Osteocyte (in vitro differentiated cells): Measurements from ENCODE around the gene IKZF4. TPM values are rescaled to one million over a fixed set of nuclear protein-coding genes. Genes with fewer than 3 reads are reported as not detected.
"Not testable (repeated sequence)": the region's sequence is repeated elsewhere in the genome, so short reads cannot be mapped to it uniquely, and the experiment has no call there.

Source experiments
- DNase-seq: peaks from one replicate; pipeline ENCODE4 v3.0.0; 2021; ENCODE audit warnings: mixed read lengths; ENCODE audit not compliant: unreplicated experiment; ENCODE audit errors: extremely low spot score
- H3K27ac Mint-ChIP-seq: one replicate; pipeline ENCODE4 v1.8.0; 2021; ENCODE audit warnings: mild to moderate bottlenecking, mixed read lengths; ENCODE audit not compliant: unreplicated experiment
- H3K27me3 Mint-ChIP-seq: one replicate; pipeline ENCODE4 v1.8.0; 2021; ENCODE audit warnings: mixed read lengths; ENCODE audit not compliant: unreplicated experiment
- H3K36me3 Mint-ChIP-seq: one replicate; pipeline ENCODE4 v1.8.0; 2021; ENCODE audit warnings: mixed read lengths; ENCODE audit not compliant: unreplicated experiment
- H3K4me1 Mint-ChIP-seq: one replicate; pipeline ENCODE4 v1.8.0; 2021; ENCODE audit warnings: mixed read lengths; ENCODE audit not compliant: unreplicated experiment
- H3K4me3 Mint-ChIP-seq: one replicate; pipeline ENCODE4 v1.8.0; 2021; ENCODE audit warnings: mild to moderate bottlenecking, moderate library complexity, mixed read lengths; ENCODE audit not compliant: unreplicated experiment
- H3K9me3 Mint-ChIP-seq: one replicate; pipeline ENCODE4 v1.8.0; 2021; ENCODE audit warnings: mixed read lengths; ENCODE audit not compliant: unreplicated experiment
- CTCF ChIP-seq: fragments of 200-600 bp; sonication (generic); IDR thresholded peaks from 2 replicates; pipeline ENCODE4 v1.5.0; 2021; ENCODE audit warnings: antibody characterized with exemption, mild to moderate bottlenecking, moderate library complexity
- total RNA-seq: library from RNA; stranded (reverse); gene quantifications from 2 replicates; pipeline ENCODE4 v1.2.1, GENCODE V29; 2021

Gene IKZF4
- total RNA-seq, 1 donor from 2014 or later, result 10.6 TPM

DNA sequence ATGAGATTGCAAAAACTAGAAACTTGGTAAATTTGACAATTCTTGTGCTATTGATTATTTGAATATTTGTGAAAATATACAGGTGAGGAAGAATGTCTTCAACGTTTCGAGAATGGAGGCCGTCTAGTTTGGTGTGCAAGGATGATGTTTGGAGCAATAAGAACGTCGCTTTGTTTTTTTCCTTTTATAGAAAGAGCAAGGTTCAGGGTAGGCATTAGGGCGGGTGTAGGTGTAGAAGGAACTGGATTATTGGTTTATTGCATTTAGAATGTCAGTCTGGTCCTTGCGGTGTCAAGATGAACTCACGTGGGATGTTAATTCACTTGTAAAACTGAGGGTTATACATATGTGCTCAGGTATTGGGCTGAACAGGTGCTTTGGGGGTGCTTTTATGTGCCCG lies 22.0 kb downstream of the IKZF4 start:
- H3K27ac Mint-ChIP-seq, result peak overlapping the region; percentile 98
- no peak for TF ChIP-seq CTCF
- no peak for DNase-seq
- no peaks in the 10 kb centered on the region for H3K27me3 Mint-ChIP-seq
- no peaks in the 10 kb centered on the region for H3K9me3 Mint-ChIP-seq
- peaks cover 26% of the 10 kb centered on the region for H3K4me1 Mint-ChIP-seq
- peaks cover 13% of the 10 kb centered on the region for H3K36me3 Mint-ChIP-seq
- peak overlapping the region; percentile 97 for H3K4me3 Mint-ChIP-seq

- Mint-ChIP-seq H3K27me3 (no peaks in the 10 kb centered on the region), H3K36me3 (peaks cover 13% of the 10 kb centered on the region), H3K4me1 (peaks cover 17% of the 10 kb centered on the region), H3K4me3 (no peak overlapping the region), H3K9me3 (no peaks in the 10 kb centered on the region), H3K27ac (peak overlapping the region; percentile 80)
- TF ChIP-seq CTCF, result no peak
- DNase-seq, result no peak
These were observed 25.4 kb downstream of the IKZF4 start for GRCh38 chr12:56046027-56046780.

DNA sequence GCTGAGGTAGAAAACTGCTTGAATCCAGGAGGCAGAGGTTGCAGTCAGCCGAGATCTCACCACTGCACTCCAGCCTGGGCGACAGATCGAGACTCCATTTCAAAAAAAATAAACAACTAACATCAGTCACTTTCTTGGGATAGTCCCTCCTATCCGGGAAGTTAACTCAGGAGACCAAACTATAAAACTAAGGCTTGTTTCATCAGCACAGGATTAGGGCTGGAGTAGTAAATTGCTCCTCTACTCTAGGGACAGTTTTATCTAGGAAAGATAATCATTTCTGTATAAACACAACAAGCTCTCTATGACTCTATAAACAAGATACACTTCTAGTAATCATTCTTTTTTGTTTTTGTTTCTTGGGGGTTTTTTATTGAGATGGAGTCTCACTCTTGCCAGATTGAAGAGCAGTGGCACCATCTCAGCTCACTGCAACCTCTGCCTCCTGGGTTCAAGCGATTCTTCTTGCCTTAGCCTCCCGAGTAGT lies 32.6 kb downstream of the IKZF4 start:
- no peak overlapping the region for H3K4me3 Mint-ChIP-seq
- no peak for TF ChIP-seq CTCF
- H3K27ac Mint-ChIP-seq, result no peak overlapping the region
- no peaks in the 10 kb centered on the region for H3K9me3 Mint-ChIP-seq
- peaks cover 8% of the 10 kb centered on the region for H3K4me1 Mint-ChIP-seq
- DNase-seq, result no peak
- no peaks in the 10 kb centered on the region for H3K36me3 Mint-ChIP-seq
- H3K27me3 Mint-ChIP-seq, result no peaks in the 10 kb centered on the region

- DNase-seq, result not testable (repeated sequence)
These were observed 39.1 kb downstream of the IKZF4 start for GRCh38 chr12:56059964-56060363.

DNA sequence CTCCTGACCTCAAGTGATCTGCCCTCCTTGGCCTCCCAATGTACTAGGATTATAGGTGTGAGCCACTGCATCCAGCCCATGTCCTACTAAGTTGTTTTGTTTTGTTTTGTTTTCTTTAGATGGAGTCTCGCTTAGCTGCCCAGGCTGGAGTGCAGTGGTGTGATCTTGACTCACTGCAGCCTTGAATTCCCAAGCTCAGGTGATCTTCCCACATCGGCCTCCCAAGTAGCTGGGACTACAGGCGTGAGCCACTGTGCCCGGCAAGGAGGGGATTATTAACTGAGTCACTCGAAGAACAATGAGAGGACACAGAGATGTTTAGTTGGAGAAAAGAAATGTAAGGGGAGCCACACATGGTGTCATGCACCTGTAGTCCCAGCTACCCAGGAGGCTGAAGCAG lies 41.1 kb downstream of the IKZF4 start:
- peaks cover 15% of the 10 kb centered on the region for H3K4me1 Mint-ChIP-seq
- no peak overlapping the region for H3K4me3 Mint-ChIP-seq
- H3K36me3 Mint-ChIP-seq, result no peaks in the 10 kb centered on the region
- no peak for TF ChIP-seq CTCF
- H3K27me3 Mint-ChIP-seq, result no peaks in the 10 kb centered on the region
- no peak for DNase-seq
- peak overlapping the region; percentile 43 for H3K27ac Mint-ChIP-seq
- H3K9me3 Mint-ChIP-seq, result no peaks in the 10 kb centered on the region

More at GRCh38 chr12:56059964-56060363, 39.1 kb downstream of the IKZF4 start:
- not testable (repeated sequence) for H3K4me3 Mint-ChIP-seq, H3K27ac Mint-ChIP-seq, H3K27me3 Mint-ChIP-seq, H3K36me3 Mint-ChIP-seq, H3K9me3 Mint-ChIP-seq
- H3K4me1 Mint-ChIP-seq, result peaks cover 18% of the 10 kb centered on the region
